Parathyroid adenoma (tissue), 2 donors: ENCODE results near the gene MTHFD2.
A peak's percentile ranks its signal among the peaks of the same experiment; 100 is the strongest.

Source experiments
- H2AFZ ChIP-seq: fragments of 300-600 bp; sonication (generic); one replicate; pipeline ENCODE4 v1.7.0; 2017; ENCODE audit warnings: antibody characterized with exemption, mild to moderate bottlenecking
- H3K27ac ChIP-seq: fragments of 300-600 bp; sonication (generic); one replicate; pipeline ENCODE4 v1.7.0; 2017
- H3K27me3 ChIP-seq: fragments of 300-600 bp; sonication (generic); one replicate; pipeline ENCODE4 v1.7.0; 2017; ENCODE audit warnings: low read length; ENCODE audit not compliant: control insufficient read depth, insufficient read depth
- H3K36me3 ChIP-seq: fragments of 300-600 bp; sonication (generic); one replicate; pipeline ENCODE4 v1.7.0; 2017; ENCODE audit warnings: low read length; ENCODE audit not compliant: control insufficient read depth, insufficient read depth
- H3K4me1 ChIP-seq: fragments of 300-600 bp; sonication (generic); one replicate; pipeline ENCODE4 v1.7.0; 2017; ENCODE audit warnings: control low read depth
- H3K4me2 ChIP-seq: fragments of 300-600 bp; sonication (generic); one replicate; pipeline ENCODE4 v1.7.0; 2017; ENCODE audit warnings: low read length
- H3K4me3 ChIP-seq: fragments of 300-600 bp; sonication (generic); one replicate; pipeline ENCODE4 v1.7.0; 2017; ENCODE audit warnings: low read depth, low read length
- H3K79me2 ChIP-seq: fragments of 300-600 bp; sonication (generic); one replicate; pipeline ENCODE4 v1.7.0; 2017; ENCODE audit warnings: control low read depth
- H3K9ac ChIP-seq: fragments of 300-600 bp; sonication (generic); one replicate; pipeline ENCODE4 v1.7.0; 2017; ENCODE audit warnings: mild to moderate bottlenecking
- H3K9me3 ChIP-seq: fragments of 300-600 bp; sonication (generic); one replicate; pipeline ENCODE4 v1.7.0; 2017; ENCODE audit warnings: low read length; ENCODE audit not compliant: control insufficient read depth
- TF ChIP-seq, protein P1 (sequence below): fragments of 300-600 bp; sonication (generic); IDR thresholded peaks from one replicate; pipeline ENCODE4 v1.7.0; 2017; ENCODE audit warnings: antibody characterized with exemption, mild to moderate bottlenecking
- donor health status: primary hyperparathyroidism.

MTHFD2 gene

DNA sequence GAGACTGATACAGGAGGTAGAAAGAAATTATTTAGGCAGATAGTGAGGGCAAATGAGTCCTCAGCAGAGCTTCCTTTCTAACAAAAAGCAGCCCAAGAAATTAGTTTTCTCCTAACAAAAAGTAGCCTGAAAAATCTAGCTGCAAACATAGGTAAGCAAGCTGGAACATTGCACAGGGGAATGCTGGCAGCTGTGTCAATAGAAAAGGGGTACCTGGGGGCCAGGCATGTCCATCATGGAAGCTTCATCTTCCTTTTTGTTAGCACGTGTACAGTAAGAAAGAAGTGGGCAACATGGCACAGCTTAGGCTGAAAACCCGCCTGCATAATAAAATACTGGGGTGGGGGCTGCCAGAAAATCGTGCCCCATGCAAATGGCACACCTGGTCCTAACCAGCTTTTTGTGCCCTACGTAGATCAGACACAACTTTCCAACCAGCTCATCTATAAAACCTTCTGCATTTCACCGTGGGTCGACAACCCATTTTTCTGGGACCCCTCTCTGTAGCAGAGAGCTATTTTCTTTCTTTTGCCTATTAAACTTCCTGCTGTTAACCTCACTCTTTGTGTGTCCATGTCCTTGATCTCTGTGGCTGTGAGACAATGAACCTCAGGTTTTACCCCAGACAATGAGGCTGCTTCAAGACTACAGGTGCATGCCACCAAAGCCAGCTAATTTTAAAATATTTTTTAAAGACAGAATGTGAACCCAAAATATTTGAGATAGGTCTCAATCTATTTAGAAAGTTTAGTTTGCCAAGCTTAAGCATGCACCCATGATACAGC lies 6.6 kb upstream of the MTHFD2 start:
- Histone ChIP-seq H3K4me3 (no peak overlapping the region), H3K36me3 (no peaks in the 10 kb centered on the region), H3K9me3 (no peaks in the 10 kb centered on the region), H3K4me1 (no peaks in the 10 kb centered on the region), H3K27ac (no peak overlapping the region), H3K4me2 (no peak overlapping the region), H3K27me3 (no peaks in the 10 kb centered on the region), H3K9ac (no peak overlapping the region), H3K79me2 (no peaks in the 10 kb centered on the region), H2AFZ (no peak overlapping the region)
- TF ChIP-seq, protein P1, sequence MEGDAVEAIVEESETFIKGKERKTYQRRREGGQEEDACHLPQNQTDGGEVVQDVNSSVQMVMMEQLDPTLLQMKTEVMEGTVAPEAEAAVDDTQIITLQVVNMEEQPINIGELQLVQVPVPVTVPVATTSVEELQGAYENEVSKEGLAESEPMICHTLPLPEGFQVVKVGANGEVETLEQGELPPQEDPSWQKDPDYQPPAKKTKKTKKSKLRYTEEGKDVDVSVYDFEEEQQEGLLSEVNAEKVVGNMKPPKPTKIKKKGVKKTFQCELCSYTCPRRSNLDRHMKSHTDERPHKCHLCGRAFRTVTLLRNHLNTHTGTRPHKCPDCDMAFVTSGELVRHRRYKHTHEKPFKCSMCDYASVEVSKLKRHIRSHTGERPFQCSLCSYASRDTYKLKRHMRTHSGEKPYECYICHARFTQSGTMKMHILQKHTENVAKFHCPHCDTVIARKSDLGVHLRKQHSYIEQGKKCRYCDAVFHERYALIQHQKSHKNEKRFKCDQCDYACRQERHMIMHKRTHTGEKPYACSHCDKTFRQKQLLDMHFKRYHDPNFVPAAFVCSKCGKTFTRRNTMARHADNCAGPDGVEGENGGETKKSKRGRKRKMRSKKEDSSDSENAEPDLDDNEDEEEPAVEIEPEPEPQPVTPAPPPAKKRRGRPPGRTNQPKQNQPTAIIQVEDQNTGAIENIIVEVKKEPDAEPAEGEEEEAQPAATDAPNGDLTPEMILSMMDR = no peak

DNA sequence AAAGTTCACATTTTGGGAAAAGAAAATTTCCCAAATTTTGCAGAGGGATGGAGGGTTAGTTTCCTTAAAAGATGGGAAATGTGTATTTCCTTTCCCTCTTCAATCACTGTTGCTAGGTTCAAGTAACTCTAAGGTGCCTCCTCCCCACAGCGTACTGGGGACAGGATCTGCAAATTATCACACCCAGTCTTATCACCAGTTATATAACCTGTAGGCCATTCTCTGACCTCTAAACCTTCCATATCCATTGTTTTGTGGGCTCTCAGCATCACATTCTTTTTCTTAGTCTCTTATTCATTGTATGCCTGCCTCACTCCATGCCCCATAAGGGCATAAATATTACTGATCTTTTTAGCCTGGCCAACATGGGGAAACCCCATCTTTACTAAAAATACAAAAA lies 3.6 kb upstream of the MTHFD2 start:
- Histone ChIP-seq H2AFZ (no peak overlapping the region), H3K36me3 (no peaks in the 10 kb centered on the region), H3K27ac (no peak overlapping the region), H3K4me1 (peaks cover 2% of the 10 kb centered on the region), H3K9ac (no peak overlapping the region), H3K4me3 (no peak overlapping the region), H3K27me3 (no peaks in the 10 kb centered on the region), H3K4me2 (no peak overlapping the region), H3K79me2 (no peaks in the 10 kb centered on the region), H3K9me3 (no peaks in the 10 kb centered on the region)
- TF ChIP-seq, protein P1 = no peak

DNA sequence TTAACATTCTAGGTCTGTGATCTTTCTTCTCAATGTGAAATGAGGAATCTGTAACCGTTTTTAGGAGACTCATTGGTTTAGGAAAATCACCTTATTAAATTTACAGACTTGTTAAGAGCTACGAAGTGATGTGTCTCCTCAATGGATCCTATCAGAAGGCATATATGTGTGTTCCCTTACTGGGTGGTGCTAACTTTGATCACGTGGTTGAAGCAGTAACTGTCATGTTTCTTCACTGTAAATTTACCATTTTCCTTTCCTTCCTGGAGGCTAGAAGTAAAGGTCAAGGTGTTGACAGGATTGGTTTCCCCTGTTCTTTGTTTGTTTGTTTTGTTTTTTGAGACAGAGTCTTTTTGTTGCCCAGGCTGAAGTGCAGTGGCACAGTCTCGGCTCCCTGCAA lies 1.4 kb upstream of the MTHFD2 start:
- Histone ChIP-seq H3K4me2 (no peak overlapping the region), H3K9ac (no peak overlapping the region), H3K27me3 (no peaks in the 10 kb centered on the region), H3K9me3 (no peaks in the 10 kb centered on the region), H3K79me2 (no peaks in the 10 kb centered on the region), H3K4me1 (peaks cover 2% of the 10 kb centered on the region), H3K27ac (no peak overlapping the region), H2AFZ (peak overlapping the region; percentile 30), H3K4me3 (no peak overlapping the region), H3K36me3 (no peaks in the 10 kb centered on the region)
- TF ChIP-seq, protein P1 = no peak

DNA sequence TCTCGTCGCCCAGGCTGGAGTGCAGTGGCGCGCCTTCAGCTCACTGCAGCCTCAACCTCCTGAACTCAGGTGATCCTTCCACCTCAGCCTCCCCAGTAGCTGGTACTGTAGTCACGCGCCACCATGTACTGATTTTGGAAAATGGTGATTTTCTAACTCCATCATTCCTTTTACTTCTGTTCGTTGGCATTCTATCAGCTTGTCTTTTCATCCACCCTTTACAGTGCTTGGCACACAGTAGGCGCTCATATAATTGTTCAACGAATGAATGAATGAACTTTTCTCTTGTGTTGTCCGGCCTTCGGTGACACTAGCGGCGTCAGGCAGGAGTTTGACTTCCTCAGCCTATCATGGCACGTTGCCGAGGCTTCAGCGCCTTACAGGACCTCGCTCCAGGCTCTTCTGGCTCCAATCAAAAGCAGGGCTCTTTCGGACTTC lies 373 bp upstream of the MTHFD2 start:
- no peaks in the 10 kb centered on the region for H3K9me3 ChIP-seq
- H3K36me3 ChIP-seq = no peaks in the 10 kb centered on the region
- no peaks in the 10 kb centered on the region for H3K27me3 ChIP-seq
- H3K4me2 ChIP-seq = peak overlapping the region; percentile 97
- TF ChIP-seq, protein P1 = no peak
- H3K9ac ChIP-seq = no peak overlapping the region
- H3K4me3 ChIP-seq = peak overlapping the region; percentile 79
- H3K4me1 ChIP-seq = peaks cover 2% of the 10 kb centered on the region
- peak overlapping the region; percentile 83 for H3K27ac ChIP-seq
- no peaks in the 10 kb centered on the region for H3K79me2 ChIP-seq
- peak overlapping the region; percentile 95 for H2AFZ ChIP-seq

DNA sequence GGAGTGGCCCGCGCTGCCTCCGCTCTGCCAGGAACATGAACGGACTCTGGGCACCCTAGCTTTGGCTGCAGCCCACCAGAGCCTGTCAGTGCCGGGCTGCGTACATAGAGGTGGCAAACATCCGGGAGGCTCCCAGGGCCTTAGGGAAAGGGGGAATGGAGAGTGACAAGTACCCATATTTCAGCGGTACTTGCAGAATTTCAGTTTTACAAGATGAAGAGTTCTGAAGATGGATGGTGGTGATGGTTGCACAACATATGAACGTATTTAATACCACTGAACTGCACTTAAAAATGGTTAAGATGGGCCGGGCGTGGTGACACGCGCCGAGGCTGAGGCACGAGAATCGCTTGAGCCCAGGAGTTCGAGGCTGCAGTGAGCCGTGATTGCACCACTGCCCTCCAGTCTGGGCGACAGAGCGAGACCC lies 873 bp downstream of the MTHFD2 start:
- Histone ChIP-seq H3K79me2 (no peaks in the 10 kb centered on the region), H3K4me3 (peak overlapping the region; percentile 79), H2AFZ (peak overlapping the region; percentile 95), H3K36me3 (no peaks in the 10 kb centered on the region), H3K4me1 (peaks cover 2% of the 10 kb centered on the region), H3K9me3 (no peaks in the 10 kb centered on the region), H3K27me3 (no peaks in the 10 kb centered on the region), H3K9ac (no peak overlapping the region), H3K4me2 (peak overlapping the region; percentile 97), H3K27ac (peak overlapping the region; percentile 83)
- TF ChIP-seq, protein P1 = no peak
